ENCODE results near the gene SNX25.

Gene SNX25

DNA sequence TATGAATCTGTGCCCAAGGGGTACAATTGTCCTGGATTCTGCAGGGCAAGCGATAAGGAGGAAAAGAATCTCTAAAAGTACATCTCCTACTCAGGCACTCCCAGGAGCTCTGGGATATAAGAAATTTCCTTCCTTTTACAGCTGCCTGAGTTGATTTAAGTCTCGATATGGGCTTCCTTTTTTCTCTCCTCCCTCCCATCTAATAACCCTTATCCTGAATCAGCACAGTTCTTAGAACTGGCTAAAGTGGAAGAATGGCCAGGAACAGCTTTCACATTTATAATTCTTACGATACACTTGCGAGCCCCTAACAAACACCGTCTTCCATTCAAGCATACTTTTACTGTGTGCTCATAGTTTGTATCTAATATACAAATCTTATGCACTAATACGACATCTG is 165.2 kb downstream of the SNX25 start:
- H3K4me3 ChIP-seq (IDR thresholded peaks at IDR 0.05; ENCODE audit: insufficient read depth, low read depth, low read length), result no peak overlapping the region
- no peaks in the 10 kb centered on the region for H3K4me1 ChIP-seq (ENCODE audit: low read depth, poor library complexity, severe bottlenecking)
- TF ChIP-seq, protein P1, sequence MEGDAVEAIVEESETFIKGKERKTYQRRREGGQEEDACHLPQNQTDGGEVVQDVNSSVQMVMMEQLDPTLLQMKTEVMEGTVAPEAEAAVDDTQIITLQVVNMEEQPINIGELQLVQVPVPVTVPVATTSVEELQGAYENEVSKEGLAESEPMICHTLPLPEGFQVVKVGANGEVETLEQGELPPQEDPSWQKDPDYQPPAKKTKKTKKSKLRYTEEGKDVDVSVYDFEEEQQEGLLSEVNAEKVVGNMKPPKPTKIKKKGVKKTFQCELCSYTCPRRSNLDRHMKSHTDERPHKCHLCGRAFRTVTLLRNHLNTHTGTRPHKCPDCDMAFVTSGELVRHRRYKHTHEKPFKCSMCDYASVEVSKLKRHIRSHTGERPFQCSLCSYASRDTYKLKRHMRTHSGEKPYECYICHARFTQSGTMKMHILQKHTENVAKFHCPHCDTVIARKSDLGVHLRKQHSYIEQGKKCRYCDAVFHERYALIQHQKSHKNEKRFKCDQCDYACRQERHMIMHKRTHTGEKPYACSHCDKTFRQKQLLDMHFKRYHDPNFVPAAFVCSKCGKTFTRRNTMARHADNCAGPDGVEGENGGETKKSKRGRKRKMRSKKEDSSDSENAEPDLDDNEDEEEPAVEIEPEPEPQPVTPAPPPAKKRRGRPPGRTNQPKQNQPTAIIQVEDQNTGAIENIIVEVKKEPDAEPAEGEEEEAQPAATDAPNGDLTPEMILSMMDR (conservative IDR thresholded peaks at IDR 0.05; ENCODE audit: low read depth, low read length), result no peak
- no peak overlapping the region for H3K4me2 ChIP-seq
- no peak overlapping the region for H3K9ac ChIP-seq
- H3K79me2 ChIP-seq (ENCODE audit: insufficient read depth, low read depth), result no peaks in the 10 kb centered on the region
- no peaks in the 10 kb centered on the region for H3K36me3 ChIP-seq (ENCODE audit: insufficient read depth)
- H3K27me3 ChIP-seq (ENCODE audit: insufficient read depth, low read depth), result no peaks in the 10 kb centered on the region
- H4K20me1 ChIP-seq (ENCODE audit: insufficient read depth), result no peaks in the 10 kb centered on the region
- H3K27ac ChIP-seq, result no peak overlapping the region
- no peak overlapping the region for H2AFZ ChIP-seq (ENCODE audit: low read depth)

DNA sequence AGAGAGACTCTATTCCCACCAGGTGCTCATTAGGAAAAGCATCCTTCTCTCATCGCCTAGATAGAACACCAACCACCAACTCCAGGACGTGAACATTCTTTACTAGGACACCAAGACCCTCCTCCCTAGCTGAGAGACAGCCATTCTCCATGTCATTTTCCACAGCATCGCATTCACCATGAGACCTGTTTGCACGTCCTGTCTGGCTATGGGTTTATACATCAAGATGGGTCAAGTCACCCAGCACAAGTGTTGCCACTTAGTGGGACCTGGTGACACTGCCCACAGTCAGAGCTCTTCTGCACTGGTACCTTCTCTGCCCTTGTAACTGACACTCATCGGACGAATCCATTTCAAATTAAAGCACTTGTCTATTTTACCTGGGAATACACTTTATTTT is 168.9 kb downstream of the SNX25 start:
- Histone ChIP-seq H2AFZ (ENCODE audit: low read depth) (no peak overlapping the region), H3K36me3 (ENCODE audit: insufficient read depth) (no peaks in the 10 kb centered on the region), H3K79me2 (ENCODE audit: insufficient read depth, low read depth) (no peaks in the 10 kb centered on the region), H3K4me3 (IDR thresholded peaks at IDR 0.05; ENCODE audit: insufficient read depth, low read depth, low read length) (no peak overlapping the region), H3K27ac (no peak overlapping the region), H3K4me2 (no peak overlapping the region), H3K27me3 (ENCODE audit: insufficient read depth, low read depth) (no peaks in the 10 kb centered on the region), H3K9ac (no peak overlapping the region), H3K4me1 (ENCODE audit: low read depth, poor library complexity, severe bottlenecking) (no peaks in the 10 kb centered on the region), H4K20me1 (ENCODE audit: insufficient read depth) (no peaks in the 10 kb centered on the region)
- TF ChIP-seq, protein P1 (conservative IDR thresholded peaks at IDR 0.05; ENCODE audit: low read depth, low read length), result no peak

DNA sequence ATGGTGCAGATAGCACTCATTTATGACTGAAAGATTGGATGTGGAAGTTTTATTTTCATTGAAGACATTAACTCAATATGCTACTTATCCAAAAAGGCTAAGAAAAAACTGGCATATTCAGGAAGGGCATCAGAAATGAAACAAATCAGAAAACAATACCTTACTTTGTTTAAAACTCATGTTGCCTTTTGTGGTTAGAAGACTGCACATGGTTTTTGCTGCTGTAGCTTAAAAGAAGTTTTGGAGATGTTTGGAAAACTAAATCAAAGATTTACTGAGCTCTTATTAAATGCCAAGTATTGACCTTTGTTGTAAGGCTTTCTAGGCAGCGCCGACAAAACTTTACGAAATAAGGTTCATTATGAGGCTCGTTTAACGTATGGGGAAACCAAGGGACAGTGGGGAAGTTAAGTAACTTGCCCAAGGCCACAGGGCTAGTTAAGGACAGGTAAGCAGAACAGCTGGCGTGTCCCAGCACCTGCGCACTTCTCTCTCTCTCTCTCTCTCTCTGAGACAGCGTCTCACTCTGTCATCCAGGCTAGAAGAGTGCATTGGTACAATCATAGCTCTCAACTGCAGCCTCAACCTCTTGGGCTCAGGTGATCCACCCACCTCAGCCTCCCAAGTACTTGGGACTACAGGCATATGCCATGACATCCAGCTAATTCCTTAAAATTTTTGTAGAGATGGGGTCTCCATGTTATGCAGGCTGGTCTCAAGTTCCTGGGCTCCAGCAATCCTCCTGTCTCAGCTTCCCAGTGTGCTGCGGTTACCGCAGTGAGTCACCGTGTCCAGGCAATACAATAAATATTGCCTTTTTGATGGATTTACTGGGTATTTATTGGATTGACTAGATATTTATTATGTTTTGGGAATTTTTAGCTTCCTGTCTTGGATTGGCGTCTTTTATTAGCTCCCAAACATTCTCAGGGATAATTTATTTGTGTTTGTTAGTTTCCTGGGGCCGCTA is 170.2 kb downstream of the SNX25 start:
- no peaks in the 10 kb centered on the region for H3K27me3 ChIP-seq (ENCODE audit: insufficient read depth, low read depth)
- no peak overlapping the region for H3K27ac ChIP-seq
- H3K9ac ChIP-seq, result no peak overlapping the region
- no peaks in the 10 kb centered on the region for H3K36me3 ChIP-seq (ENCODE audit: insufficient read depth)
- no peak overlapping the region for H3K4me3 ChIP-seq (IDR thresholded peaks at IDR 0.05; ENCODE audit: insufficient read depth, low read depth, low read length)
- no peaks in the 10 kb centered on the region for H3K79me2 ChIP-seq (ENCODE audit: insufficient read depth, low read depth)
- no peaks in the 10 kb centered on the region for H4K20me1 ChIP-seq (ENCODE audit: insufficient read depth)
- no peak overlapping the region for H2AFZ ChIP-seq (ENCODE audit: low read depth)
- no peaks in the 10 kb centered on the region for H3K4me1 ChIP-seq (ENCODE audit: low read depth, poor library complexity, severe bottlenecking)
- TF ChIP-seq, protein P1 (conservative IDR thresholded peaks at IDR 0.05; ENCODE audit: low read depth, low read length), result no peak
- no peak overlapping the region for H3K4me2 ChIP-seq

DNA sequence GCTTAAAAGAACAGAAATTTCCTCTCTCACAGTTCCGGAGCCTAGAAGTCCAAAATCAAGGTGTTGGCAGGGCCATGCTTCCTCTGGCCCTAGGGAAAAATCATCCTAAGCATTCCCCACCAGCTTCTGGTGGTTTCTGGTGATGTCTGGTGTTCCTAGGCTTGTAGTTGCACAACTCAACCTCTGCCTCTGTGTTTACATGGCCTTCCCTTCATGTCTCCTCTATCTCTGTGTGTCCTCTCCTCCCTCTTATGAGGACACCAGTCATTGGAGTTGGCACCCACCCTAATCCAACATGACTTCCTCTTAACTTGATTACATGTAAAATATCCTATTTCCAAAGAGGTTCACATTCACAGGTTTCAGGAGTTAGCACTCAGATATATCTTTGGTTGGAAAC is 170.9 kb downstream of the SNX25 start:
- H3K9ac ChIP-seq, result no peak overlapping the region
- no peak overlapping the region for H2AFZ ChIP-seq (ENCODE audit: low read depth)
- H4K20me1 ChIP-seq (ENCODE audit: insufficient read depth), result no peaks in the 10 kb centered on the region
- no peak overlapping the region for H3K4me3 ChIP-seq (IDR thresholded peaks at IDR 0.05; ENCODE audit: insufficient read depth, low read depth, low read length)
- no peaks in the 10 kb centered on the region for H3K4me1 ChIP-seq (ENCODE audit: low read depth, poor library complexity, severe bottlenecking)
- no peak overlapping the region for H3K4me2 ChIP-seq
- H3K27me3 ChIP-seq (ENCODE audit: insufficient read depth, low read depth), result no peaks in the 10 kb centered on the region
- H3K36me3 ChIP-seq (ENCODE audit: insufficient read depth), result no peaks in the 10 kb centered on the region
- H3K27ac ChIP-seq, result no peak overlapping the region
- no peaks in the 10 kb centered on the region for H3K79me2 ChIP-seq (ENCODE audit: insufficient read depth, low read depth)
- TF ChIP-seq, protein P1 (conservative IDR thresholded peaks at IDR 0.05; ENCODE audit: low read depth, low read length), result no peak

All from KMS-11 (cell line).